Measurements from ENCODE around the gene F8A1.
"Not testable (repeated sequence)": the region's sequence is repeated elsewhere in the genome, so short reads cannot be mapped to it uniquely, and the experiment has no call there.

F8A1 gene

DNA sequence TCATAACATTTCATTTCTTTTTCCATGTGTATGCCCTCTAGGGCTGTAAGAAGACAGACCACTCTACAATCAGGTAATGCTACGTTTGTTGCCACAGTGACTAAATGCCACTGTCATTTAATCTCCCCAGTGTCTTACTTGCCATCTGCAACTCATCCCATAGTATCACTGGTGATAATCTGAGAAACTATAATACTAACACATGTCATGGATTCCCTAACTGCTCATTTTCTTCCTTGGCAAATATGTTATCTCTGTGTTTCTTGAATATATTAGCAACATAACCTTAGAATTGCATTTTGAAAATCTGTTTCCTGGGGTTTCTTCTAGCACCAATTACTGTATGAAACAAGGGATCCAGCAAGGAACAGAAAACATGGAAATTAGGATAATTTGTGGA, 6.1 kb downstream of the F8A1 start:
- H3K4me1 ChIP-seq (ENCODE audit: control insufficient read depth, insufficient read depth, low read length), result no peaks in the 10 kb centered on the region
- H3K36me3 ChIP-seq (ENCODE audit: control insufficient read depth in 2 of 2, insufficient read depth in 2 of 2, low read length in 2 of 2), result no peaks in the 10 kb centered on the region
- H3K4me3 ChIP-seq (ENCODE audit: low read length in 2 of 2), result no peak overlapping the region
- H3K9ac ChIP-seq (ENCODE audit: low read length in 2 of 2), result no peak overlapping the region
- no peak overlapping the region for H3K27ac ChIP-seq (ENCODE audit: low read length)
- H3K9me3 ChIP-seq (ENCODE audit: control insufficient read depth in 2 of 2, low read length in 2 of 2), result no peaks in the 10 kb centered on the region
- H3K27me3 ChIP-seq (ENCODE audit: control insufficient read depth in 1 of 2, insufficient read depth in 2 of 2, low read length in 2 of 2), result no peaks in the 10 kb centered on the region

DNA sequence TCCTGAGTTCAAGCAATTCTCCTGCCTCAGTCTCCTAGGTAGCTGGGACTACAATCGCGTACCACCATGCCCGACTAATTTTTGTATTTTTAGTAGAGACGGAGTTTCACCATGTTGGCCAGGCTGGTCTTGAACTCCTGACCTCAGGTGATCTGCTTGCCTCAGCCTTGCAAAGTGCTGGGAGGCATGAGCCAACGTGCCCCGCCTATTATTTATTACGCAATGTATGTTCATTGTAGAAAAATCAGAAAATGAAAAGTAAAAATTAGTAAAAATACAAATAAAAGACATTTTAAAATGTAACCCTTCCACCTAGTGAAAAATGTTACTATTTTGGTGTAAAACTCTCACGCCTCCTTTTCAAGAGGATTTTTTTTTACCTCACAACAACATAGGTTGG, 14.2 kb downstream of the F8A1 start:
- H3K27me3 ChIP-seq (ENCODE audit: control insufficient read depth in 1 of 2, insufficient read depth in 2 of 2, low read length in 2 of 2), result no peaks in the 10 kb centered on the region
- H3K27ac ChIP-seq (ENCODE audit: low read length), result no peak overlapping the region
- no peaks in the 10 kb centered on the region for H3K9me3 ChIP-seq (ENCODE audit: control insufficient read depth in 2 of 2, low read length in 2 of 2)
- no peak overlapping the region for H3K9ac ChIP-seq (ENCODE audit: low read length in 2 of 2)
- H3K36me3 ChIP-seq (ENCODE audit: control insufficient read depth in 2 of 2, insufficient read depth in 2 of 2, low read length in 2 of 2), result no peaks in the 10 kb centered on the region
- no peaks in the 10 kb centered on the region for H3K4me1 ChIP-seq (ENCODE audit: control insufficient read depth, insufficient read depth, low read length)
- H3K4me3 ChIP-seq (ENCODE audit: low read length in 2 of 2), result no peak overlapping the region

DNA sequence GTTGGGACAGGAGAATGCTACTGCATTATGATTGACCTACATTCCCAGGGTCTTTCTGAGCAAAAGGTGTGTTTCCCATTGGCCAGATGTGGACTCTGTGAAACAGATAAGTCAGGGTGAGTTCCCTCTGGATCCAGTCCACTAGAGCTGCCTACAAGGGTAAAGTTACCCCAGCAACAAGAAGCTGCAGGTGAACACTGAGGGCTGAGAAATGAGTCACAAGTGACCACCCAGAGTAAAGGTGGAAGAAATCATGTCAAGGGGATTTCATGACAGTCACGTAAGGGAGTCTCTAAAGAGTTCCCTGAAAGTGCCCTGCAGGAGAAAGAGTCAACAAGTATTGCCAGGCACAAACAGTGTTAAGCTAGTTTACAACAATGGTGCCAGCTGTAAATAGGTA, 16.3 kb downstream of the F8A1 start:
- H3K9me3 ChIP-seq (ENCODE audit: control insufficient read depth in 2 of 2, low read length in 2 of 2), result no peaks in the 10 kb centered on the region
- no peak overlapping the region for H3K4me3 ChIP-seq (ENCODE audit: low read length in 2 of 2)
- H3K9ac ChIP-seq (ENCODE audit: low read length in 2 of 2), result no peak overlapping the region
- no peak overlapping the region for H3K27ac ChIP-seq (ENCODE audit: low read length)
- H3K36me3 ChIP-seq (ENCODE audit: control insufficient read depth in 2 of 2, insufficient read depth in 2 of 2, low read length in 2 of 2), result no peaks in the 10 kb centered on the region
- no peaks in the 10 kb centered on the region for H3K27me3 ChIP-seq (ENCODE audit: control insufficient read depth in 1 of 2, insufficient read depth in 2 of 2, low read length in 2 of 2)
- H3K4me1 ChIP-seq (ENCODE audit: control insufficient read depth, insufficient read depth, low read length), result no peaks in the 10 kb centered on the region

DNA sequence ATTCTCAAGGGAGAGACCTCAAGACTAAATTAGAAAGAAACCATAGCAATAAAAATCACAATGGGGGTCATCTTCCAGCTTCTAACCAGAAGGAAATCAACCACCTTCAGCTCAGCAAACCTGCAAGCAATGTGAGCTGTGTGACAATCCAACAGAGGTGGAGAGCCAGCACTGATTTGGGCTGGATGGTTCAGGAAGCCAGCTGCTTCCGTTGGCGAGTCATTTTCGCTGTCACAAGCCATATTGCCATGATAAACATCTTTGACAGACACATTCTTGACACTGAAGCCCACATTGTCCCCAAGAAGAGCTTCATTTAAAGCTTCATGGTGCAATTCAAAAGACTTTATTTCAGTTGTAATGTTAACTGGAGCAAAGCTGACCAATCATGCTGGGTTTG, 22.7 kb downstream of the F8A1 start:
- Histone ChIP-seq H3K9ac (ENCODE audit: low read length in 2 of 2) (no peak overlapping the region), H3K27ac (ENCODE audit: low read length) (no peak overlapping the region), H3K36me3 (ENCODE audit: control insufficient read depth in 2 of 2, insufficient read depth in 2 of 2, low read length in 2 of 2) (no peaks in the 10 kb centered on the region), H3K4me1 (ENCODE audit: control insufficient read depth, insufficient read depth, low read length) (no peaks in the 10 kb centered on the region), H3K9me3 (ENCODE audit: control insufficient read depth in 2 of 2, low read length in 2 of 2) (no peaks in the 10 kb centered on the region), H3K4me3 (ENCODE audit: low read length in 2 of 2) (no peak overlapping the region), H3K27me3 (ENCODE audit: control insufficient read depth in 1 of 2, insufficient read depth in 2 of 2, low read length in 2 of 2) (peaks cover 0 to 3% of the 10 kb centered on the region in 2 donors)

DNA sequence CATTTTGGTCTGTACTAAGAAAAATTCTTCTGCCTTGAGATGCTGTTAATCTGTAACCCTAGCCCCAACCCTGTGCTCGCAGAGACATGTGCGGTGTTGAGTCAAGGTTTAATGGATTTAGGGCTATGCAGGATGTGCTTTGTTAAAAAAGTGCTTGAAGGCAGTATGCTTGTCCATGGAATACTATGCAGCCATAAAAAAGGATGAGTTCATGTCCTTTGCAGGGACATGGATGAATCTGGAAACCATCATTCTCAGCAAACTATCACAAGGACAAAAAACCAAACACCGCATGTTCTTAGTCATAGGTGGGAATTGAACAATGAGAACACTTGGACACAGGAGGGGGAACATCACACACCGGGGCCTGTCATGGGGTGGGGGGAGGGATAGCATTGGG, 23.9 kb downstream of the F8A1 start:
- H3K4me1 ChIP-seq (ENCODE audit: control insufficient read depth, insufficient read depth, low read length); H3K27ac ChIP-seq (ENCODE audit: low read length); H3K27me3 ChIP-seq (ENCODE audit: control insufficient read depth in 1 of 2, insufficient read depth in 2 of 2, low read length in 2 of 2); H3K9ac ChIP-seq (ENCODE audit: low read length in 2 of 2); H3K9me3 ChIP-seq (ENCODE audit: control insufficient read depth in 2 of 2, low read length in 2 of 2); H3K4me3 ChIP-seq (ENCODE audit: low read length in 2 of 2); H3K36me3 ChIP-seq (ENCODE audit: control insufficient read depth in 2 of 2, insufficient read depth in 2 of 2, low read length in 2 of 2): not testable (repeated sequence)

DNA sequence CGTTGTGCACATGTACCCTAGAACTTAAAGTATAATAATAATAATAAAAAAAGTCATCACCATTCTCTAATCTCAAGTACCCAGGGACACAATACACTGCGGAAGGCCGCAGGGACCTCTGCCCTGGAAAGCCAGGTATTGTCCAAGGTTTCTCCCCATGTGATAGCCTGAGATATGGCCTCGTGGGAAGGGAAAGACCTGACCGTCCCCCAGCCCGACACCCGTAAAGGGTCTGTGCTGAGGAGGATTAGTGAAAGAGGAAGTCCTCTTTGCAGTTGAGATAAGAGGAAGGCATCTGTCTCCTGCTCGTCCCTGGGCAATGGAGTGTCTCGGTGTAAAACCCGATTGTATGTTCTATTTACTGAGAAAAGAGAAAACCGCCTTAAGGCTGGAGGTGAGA, 24.4 kb downstream of the F8A1 start:
- not testable (repeated sequence) for H3K4me3 ChIP-seq (ENCODE audit: low read length in 2 of 2); H3K4me1 ChIP-seq (ENCODE audit: control insufficient read depth, insufficient read depth, low read length); H3K27me3 ChIP-seq (ENCODE audit: control insufficient read depth in 1 of 2, insufficient read depth in 2 of 2, low read length in 2 of 2); H3K9ac ChIP-seq (ENCODE audit: low read length in 2 of 2); H3K9me3 ChIP-seq (ENCODE audit: control insufficient read depth in 2 of 2, low read length in 2 of 2); H3K27ac ChIP-seq (ENCODE audit: low read length); H3K36me3 ChIP-seq (ENCODE audit: control insufficient read depth in 2 of 2, insufficient read depth in 2 of 2, low read length in 2 of 2)

DNA sequence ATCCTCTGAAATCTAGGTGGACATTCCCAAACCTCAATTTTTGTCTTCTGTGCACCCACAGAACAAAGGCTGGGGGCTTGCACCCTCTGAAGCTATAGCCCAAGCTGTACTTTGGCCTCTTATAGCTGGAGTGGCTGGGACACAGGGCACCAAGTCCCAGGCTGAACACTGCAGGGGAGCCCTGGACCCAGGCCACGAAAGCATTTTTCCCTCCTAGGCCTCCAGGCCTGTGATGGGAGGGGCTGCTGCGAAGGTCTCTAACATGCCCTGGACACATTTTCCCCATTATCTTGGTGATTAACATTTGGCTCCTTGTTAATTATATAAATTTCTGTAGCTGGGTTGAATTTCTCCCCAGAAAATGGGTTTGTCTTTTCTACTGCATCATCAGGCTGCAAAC, 27.9 kb downstream of the F8A1 start:
- peaks cover 0 to 2% of the 10 kb centered on the region in 2 donors for H3K27me3 ChIP-seq (ENCODE audit: control insufficient read depth in 1 of 2, insufficient read depth in 2 of 2, low read length in 2 of 2)

DNA sequence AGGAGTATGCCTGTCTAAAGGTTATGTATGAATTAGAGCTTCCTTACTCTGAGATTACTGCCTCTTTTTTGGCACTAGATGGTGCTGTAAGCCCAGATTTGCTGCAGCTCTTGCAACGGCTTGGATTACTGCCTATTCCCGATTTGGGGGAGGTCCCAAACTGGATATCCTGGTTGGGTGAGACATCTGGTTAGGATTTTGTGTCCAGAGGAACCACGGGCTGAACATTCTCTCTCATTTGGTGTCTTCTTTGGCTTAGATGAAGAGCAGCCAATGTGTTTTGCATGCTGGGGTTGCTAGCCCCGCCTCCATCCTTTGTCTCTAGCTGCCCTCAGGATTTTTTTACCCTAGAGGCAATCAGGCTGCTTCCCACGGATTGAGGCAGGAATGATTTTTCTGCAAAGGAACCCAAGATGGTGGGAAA, 31.9 kb downstream of the F8A1 start:
- Histone ChIP-seq H3K36me3 (ENCODE audit: control insufficient read depth in 2 of 2, insufficient read depth in 2 of 2, low read length in 2 of 2) (no peaks in the 10 kb centered on the region), H3K4me3 (ENCODE audit: low read length in 2 of 2) (peak overlapping the region in 1 of 2 donors; percentile 47), H3K4me1 (ENCODE audit: control insufficient read depth, insufficient read depth, low read length) (peaks cover 4% of the 10 kb centered on the region), H3K27me3 (ENCODE audit: control insufficient read depth in 1 of 2, insufficient read depth in 2 of 2, low read length in 2 of 2) (no peaks in the 10 kb centered on the region), H3K9ac (ENCODE audit: low read length in 2 of 2) (no peak overlapping the region), H3K9me3 (ENCODE audit: control insufficient read depth in 2 of 2, low read length in 2 of 2) (no peaks in the 10 kb centered on the region), H3K27ac (ENCODE audit: low read length) (no peak overlapping the region)

More for the DNA sequence above, 27.9 kb downstream of the F8A1 start:
- peaks cover 4% of the 10 kb centered on the region for H3K4me1 ChIP-seq (ENCODE audit: control insufficient read depth, insufficient read depth, low read length)
- no peak overlapping the region for H3K9ac ChIP-seq (ENCODE audit: low read length in 2 of 2)
- H3K36me3 ChIP-seq (ENCODE audit: control insufficient read depth in 2 of 2, insufficient read depth in 2 of 2, low read length in 2 of 2), result no peaks in the 10 kb centered on the region
- no peaks in the 10 kb centered on the region for H3K9me3 ChIP-seq (ENCODE audit: control insufficient read depth in 2 of 2, low read length in 2 of 2)
- H3K4me3 ChIP-seq (ENCODE audit: low read length in 2 of 2), result no peak overlapping the region
- H3K27ac ChIP-seq (ENCODE audit: low read length), result no peak overlapping the region

DNA sequence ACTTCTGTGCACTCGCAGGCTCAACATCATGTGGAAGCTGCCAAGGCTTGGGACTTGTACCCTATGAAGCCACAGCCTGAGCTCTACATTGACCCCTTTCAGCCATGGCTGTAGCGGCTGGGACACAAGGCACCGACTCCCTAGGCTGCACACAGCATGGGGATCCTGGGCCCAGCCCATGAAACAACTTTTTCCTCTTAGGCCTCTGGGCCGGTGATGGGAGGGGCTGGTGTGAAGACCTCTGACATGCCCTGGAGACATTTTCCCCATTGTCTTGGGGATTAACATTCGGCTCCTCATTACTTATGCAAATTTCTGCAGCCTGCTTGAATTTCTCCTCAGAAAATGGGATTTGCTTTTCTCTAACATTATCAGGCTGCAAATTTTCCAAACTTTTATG, 38.6 kb downstream of the F8A1 start:
- not testable (repeated sequence) for H3K4me3 ChIP-seq (ENCODE audit: low read length in 2 of 2); H3K4me1 ChIP-seq (ENCODE audit: control insufficient read depth, insufficient read depth, low read length); H3K27me3 ChIP-seq (ENCODE audit: control insufficient read depth in 1 of 2, insufficient read depth in 2 of 2, low read length in 2 of 2); H3K9me3 ChIP-seq (ENCODE audit: control insufficient read depth in 2 of 2, low read length in 2 of 2); H3K36me3 ChIP-seq (ENCODE audit: control insufficient read depth in 2 of 2, insufficient read depth in 2 of 2, low read length in 2 of 2); H3K27ac ChIP-seq (ENCODE audit: low read length); H3K9ac ChIP-seq (ENCODE audit: low read length in 2 of 2)

Data from stomach smooth muscle (tissue), 2 donors.